ENCODE measurements around the gene BSDC1.
A peak's percentile ranks its signal among the peaks of the same experiment; 100 is the strongest.
"Not testable (repeated sequence)": the region's sequence is repeated elsewhere in the genome, so short reads cannot be mapped to it uniquely, and the experiment has no call there.

The BSDC1 gene

GRCh38 chr1:32394141-32394889, at the start of gene BSDC1:
TSS of gene BSDC1 (minus strand) at chr1:32394441. CDS start at chr1:32394414, 27 bp downstream.
- DNase-seq: peak; percentile 97

- not testable (repeated sequence) for DNase-seq
These were observed 47.2 kb upstream of the BSDC1 start for GRCh38 chr1:32441467-32441866.

GRCh38 chr1:32438777-32439176, 44.5 kb upstream of the BSDC1 start:
- DNase-seq: not testable (repeated sequence)

GRCh38 chr1:32438136-32438535, 43.9 kb upstream of the BSDC1 start:
- DNase-seq: no peak

- no peak for DNase-seq
These were observed 37.6 kb upstream of the BSDC1 start for GRCh38 chr1:32431736-32432400.

GRCh38 chr1:32427264-32427963, 33.2 kb upstream of the BSDC1 start:
- DNase-seq: no peak

GRCh38 chr1:32426489-32427255, 32.4 kb upstream of the BSDC1 start:
- DNase-seq: no peak

- no peak for DNase-seq
These were observed 27.5 kb upstream of the BSDC1 start for GRCh38 chr1:32421775-32422174.

GRCh38 chr1:32414186-32414886, 20.1 kb upstream of the BSDC1 start:
- no peak for DNase-seq

GRCh38 chr1:32413507-32414185, 19.4 kb upstream of the BSDC1 start:
- DNase-seq: peak in 1 of 2 experiments; percentile 68

- DNase-seq: no peak
These were observed 17.0 kb upstream of the BSDC1 start for GRCh38 chr1:32411261-32411660.

GRCh38 chr1:32406629-32407111, 12.4 kb upstream of the BSDC1 start:
- no peak for DNase-seq

- DNase-seq: no peak
These were observed 11.6 kb upstream of the BSDC1 start for GRCh38 chr1:32405672-32406467.

GRCh38 chr1:32404946-32405345, 10.7 kb upstream of the BSDC1 start:
- no peak for DNase-seq

- peak in 1 of 2 experiments; percentile 38 for DNase-seq
These were observed 6.8 kb upstream of the BSDC1 start for GRCh38 chr1:32400876-32401631.

- no peak for DNase-seq
These were observed 5.6 kb upstream of the BSDC1 start for GRCh38 chr1:32399843-32400242.

GRCh38 chr1:32398401-32398800, 4.2 kb upstream of the BSDC1 start:
- no peak for DNase-seq

- DNase-seq: not testable (repeated sequence)
These were observed 2.3 kb upstream of the BSDC1 start for GRCh38 chr1:32396524-32396923.

GRCh38 chr1:32394890-32395432, 720 bp upstream of the BSDC1 start:
- no peak for DNase-seq

GRCh38 chr1:32393832-32394140, 455 bp downstream of the BSDC1 start:
- peak in 1 of 2 experiments; percentile 33 for DNase-seq
